ENCODE results near the gene KRT7.

KRT7 gene

DNA sequence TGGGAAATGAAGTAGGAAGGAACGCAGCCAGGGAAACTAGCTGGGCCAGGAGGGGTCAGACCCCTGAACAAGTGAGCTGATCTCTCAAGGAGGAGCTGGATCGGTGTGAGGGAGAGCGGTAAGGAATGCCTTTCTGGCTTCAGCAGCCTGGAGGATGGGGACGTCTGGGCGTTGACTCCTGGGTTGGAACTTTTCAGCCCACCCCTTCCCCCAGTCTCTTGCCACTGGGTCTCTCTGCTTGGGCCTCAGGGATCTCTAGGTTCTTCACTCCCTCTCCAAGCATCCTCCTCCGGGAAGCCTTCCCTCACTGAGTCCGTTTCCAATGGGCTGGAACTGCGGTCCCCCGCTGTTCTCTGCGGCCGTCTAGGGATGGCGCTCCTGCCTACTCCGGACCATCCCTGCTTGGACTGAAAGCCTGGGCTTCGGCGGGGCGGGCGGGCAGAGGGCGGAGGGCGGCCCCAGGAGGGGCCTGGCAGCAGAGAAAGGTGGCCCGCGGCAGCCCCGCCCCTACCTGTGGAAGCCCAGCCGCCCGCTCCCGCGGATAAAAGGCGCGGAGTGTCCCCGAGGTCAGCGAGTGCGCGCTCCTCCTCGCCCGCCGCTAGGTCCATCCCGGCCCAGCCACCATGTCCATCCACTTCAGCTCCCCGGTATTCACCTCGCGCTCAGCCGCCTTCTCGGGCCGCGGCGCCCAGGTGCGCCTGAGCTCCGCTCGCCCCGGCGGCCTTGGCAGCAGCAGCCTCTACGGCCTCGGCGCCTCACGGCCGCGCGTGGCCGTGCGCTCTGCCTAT, at the start of gene KRT7:
Gene KRT7 (plus strand): TSS at position 570 of the 788 bp plus-strand sequence. CDS start 54 bp downstream, at position 624.
- DNase-seq: no peak

DNA sequence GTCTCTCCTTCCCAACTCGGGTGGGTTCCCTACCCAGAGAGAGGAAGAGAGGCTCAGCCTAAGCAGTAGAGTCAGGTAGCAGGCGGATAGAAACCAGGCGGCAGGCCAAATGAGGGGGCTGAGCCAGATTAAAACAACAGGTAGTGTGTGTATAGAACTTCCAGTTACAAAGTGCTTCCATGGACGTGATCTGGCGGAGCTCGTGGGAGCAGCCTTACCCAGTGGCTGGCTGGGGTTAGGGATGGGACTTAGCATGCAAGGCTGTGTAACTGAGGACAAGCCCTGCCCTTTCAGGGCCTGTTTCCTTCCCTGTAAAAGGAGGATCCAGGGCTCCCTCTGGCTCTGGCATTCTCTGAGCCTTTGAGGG, 49.5 kb upstream of the KRT7 start:
- DNase-seq: no peak

DNA sequence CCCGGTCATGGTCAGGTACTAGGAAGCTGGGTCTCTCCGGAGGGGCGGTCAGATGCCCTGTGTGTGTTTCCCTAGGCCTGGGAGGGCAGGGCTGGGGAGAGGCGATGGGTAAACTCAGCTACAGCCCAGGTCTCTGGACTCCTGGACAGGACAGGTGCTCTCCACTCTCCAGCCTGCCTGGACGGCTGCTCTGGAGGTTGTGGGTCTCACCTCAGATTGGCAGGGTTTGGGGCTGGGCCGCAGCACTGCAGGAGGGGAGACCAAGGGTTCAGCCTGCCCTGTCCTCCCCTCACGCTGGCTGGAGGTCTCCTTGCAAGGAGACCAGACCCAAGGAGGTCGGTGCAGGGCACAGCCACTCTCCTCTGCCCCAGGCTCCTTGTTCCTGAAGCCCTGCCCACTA, 49.1 kb upstream of the KRT7 start:
- DNase-seq: no peak

DNA sequence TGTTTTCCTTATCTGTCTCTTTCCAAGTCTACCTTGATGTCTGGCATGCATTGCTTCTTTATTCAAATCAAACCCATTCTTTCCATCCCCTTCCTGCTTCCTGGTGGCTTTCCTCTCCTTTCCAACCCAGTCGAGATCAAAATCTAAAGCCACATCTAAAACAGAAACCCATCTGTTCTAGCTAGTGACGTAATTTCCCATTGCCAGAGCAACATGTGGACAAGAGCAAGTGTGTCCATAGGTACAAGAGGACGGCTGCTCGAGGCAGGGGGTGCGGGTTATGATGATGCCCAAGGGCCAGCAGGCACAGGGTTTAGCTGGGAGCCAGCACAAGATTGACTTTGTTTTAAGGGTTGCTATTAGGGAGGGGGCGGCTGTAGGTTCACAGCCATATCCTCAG, 48.2 kb upstream of the KRT7 start:
- no peak for DNase-seq

DNA sequence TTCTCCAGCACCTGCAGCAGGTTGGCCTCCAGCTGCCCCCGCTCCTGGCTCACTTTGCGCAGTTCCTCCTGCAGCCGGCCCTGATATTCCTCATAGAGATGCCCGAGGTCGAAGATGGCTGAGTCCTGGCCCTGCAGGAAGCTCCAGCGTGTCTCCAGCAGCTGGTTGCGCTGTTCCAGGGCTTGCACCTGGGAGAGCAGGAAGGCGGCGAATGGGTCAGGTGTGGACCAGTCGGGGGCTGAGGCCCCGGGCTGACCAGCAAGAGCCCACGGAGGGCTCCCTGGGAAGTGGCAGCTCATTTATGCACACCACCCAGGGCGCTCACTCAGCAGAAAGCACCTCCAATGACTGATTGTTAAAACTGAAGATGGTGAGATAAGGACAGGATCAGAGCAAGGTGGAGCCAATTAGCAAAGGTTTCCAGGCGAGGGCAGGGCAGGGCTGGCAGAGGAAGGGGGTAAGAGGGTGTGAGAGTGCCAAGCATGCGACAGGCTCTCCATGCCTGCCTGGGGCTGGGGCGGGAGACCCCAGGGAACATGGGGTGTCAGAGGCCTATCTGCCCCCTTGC, 47.6 kb upstream of the KRT7 start:
- DNase-seq: no peak

DNA sequence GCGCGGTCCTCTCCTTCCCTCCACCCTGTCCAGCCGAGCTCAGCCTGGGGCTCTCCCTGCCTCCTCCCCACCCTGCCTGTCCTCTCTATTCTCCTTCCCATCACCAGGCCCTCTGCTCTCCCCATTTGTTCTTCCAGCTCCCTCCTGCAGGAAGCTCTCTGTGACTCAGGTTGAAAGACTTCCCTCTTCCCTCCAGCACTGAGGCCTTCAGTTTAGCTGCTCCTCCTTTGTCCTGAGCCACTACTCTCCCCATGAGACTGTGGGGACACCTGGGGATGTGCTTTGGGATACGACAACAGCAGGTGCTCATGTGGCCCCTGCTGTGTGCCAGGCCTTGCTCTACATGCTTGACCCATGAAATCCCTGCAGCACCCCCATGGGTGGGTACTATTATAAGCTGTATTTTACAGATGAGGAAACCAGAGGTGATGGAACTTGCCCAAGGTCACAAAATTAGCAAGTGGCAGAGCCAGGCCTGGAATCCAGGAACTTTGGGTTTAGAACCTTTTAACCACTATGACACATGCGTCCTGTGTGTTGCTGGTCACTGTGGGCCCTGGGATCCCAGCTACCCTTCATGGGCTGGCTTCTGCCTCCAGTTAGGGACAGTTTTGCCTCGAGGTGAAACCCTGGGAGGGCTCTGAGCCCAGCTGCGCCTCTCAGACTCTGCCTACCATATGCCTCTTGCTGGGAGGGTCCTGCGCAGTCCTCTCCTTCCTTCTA, 46.8 kb upstream of the KRT7 start:
- no peak for DNase-seq

DNA sequence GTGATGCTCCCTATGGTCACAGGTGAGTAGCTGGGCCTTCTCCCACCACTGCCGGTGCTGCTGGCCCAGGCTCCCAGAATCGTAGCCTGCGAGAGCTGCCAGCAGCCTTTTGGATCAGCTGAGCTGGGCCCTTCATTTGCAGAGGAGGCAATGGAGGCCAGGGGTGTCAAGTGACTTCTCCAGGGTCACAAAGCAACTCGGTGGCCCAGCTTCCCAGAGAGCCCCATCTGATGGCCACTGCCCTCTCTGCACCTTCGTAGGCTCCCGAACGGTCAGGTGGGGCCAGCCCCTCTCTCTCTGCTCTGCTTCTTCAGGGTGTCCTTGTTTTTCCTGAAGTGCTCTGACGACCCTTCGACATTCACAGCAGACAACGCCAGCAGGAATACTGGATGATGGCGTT, 45.8 kb upstream of the KRT7 start:
- DNase-seq: no peak

DNA sequence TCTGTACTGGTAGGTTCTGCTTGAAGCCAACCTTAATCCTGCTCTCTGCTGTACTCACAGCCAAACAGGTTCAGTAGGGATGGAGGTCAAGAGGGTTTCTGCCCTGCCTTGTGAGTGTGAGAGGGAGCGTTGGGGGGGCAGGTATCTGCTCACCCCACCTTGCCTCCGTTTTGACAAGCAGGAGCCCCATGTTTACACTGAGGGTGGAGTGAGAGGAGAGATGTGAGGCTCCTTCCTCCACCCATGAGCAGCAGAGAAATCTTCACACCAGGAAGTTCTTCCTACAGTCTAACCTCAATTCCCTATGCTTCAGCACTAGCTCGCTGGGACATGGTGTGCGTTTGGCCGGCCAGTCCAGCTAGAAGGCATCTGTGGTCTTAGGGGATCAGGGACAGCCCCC, 45.4 kb upstream of the KRT7 start:
- no peak for DNase-seq

DNA sequence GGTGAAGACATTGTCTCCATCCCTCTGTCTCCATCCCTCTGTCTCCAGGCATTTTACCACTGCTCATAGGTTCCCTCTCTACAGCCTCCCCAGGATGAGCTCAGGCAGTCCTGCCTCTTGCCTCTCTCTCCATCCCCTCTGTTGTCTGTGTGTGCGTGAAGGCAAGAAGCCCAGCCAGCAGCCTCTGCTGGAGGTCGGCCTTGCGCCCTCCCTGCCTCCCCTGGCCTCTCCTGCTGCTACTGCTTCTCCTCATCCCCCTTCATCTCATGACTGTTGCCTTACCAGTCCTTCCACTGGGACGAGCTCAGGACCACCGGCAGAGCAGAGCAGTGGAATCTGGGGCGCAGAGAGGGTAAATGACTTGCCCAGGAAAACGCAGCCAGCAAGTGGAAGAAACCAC, 44.4 kb upstream of the KRT7 start:
- no peak for DNase-seq

DNA sequence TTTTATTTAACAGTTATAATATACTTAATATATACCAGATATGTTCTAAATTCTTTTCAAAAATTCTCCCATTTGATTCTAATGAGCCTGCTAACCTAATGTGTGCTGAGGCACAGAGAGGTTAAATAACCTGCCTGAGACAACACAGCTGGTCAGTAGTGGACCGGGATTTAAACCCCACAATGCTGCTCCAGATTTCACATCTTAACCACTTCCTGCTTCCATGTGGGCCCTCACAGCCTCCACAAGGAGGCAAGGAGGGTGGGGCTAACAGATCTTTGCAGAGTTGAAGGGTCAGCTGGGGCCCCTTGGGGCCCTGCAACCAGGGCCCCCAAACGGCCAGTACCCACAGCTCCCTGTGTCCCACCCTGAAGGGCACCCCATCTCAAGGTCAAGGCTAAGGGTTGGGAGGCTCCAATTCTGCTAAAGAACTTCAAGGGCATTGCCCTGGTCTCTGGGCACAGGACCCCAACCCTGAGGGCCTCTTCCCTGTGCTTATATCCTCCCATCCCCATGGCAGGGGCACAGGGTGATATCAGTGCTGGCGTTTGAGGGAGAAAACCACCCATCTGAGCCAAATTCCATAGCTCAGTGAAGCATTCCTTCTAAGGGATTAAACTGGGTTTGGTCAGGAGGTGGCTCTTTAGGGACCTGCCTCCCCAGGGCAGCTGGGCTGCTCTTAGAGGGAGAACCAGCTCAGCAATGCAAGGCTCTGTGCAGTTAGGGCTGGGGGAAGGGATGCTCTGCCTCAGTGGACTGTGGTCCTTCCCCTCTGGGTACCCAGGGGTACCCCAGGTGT, 43.5 kb upstream of the KRT7 start:
- no peak for DNase-seq

DNA sequence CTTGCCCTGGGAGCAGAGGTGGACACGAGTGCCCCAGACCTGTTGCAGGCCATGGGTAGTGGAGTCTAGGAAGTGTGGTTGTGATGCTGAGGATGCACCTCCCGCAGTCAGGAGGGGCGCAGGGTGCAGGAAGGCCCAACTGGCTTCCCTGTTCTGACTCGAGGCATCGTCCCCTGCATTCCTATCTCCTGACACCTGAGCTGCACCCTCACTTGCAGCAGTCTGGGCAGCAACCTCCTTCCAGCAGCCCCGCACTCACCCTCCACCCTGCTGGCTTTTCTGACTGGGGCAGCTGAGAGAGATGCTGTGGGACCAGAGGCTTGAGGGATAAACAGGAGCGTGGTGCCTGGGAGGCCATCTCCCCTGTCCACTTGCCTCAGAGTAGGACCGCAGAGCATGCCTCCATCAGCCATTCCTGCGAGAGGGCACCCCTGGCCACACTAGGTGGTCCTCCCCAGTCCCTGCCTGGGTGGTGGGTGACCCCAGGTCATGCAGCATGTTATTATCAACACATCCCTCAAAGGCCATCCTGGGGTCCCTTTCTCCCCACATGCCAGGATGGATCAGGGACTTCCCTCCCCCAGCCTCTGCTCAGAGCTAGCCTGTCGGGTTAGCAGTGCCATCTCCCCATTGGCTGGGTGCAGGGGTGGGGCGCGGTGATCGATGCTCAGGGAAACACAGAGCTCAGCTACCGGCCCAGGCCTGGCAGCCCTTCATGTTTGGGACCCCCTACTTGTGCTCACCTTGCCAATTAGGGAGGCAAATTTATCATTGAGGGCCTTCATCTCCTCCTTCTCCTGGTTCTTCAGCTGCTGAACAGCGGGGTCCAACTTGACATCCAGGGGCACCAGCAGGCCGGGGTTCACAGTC, 41.9 kb upstream of the KRT7 start:
- no peak for DNase-seq

DNA sequence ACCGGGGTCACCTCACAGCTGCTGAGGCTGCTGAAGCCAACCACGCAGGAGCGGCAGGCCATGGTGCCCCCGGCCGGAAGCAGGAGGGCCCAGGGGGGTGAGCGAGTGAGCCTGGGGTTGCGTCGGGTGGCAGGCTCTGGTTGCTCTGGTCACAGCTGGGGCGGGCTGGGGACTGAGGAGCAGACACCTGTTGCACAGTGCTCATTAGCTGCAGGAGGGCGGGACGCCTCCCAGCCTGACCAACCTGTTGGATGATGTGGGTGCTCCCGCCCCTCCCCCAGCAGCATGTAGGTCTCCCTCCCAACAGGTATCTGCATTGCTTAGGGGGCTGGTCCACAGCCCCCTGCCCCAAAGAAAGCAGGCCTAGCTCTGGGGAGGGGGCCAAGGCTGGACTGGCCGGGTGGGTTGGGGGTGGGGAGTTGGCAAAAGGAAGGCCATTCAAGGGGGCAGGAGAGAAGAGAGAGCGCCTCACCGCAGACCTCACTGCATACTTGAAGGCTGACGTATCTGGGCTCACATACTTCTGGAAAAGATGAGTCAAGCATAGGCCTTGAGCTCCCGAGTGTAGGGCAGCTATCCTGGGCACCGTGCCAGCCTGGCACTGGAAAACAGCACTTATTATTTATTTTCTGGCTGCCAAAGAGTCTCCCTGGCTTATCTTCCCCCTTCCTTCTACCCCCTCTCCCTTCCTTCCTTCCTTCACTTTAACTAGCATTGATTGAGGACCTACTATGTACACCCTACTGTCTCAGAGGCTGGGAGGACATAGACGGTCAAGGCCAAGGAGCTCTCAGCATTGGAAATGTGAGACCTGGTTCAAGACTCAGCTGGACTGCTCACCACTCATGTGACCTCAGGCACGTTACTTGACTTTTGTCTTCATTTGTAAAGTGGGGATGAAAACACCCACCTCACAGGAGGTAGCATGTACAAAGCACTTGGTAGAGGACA, 40.9 kb upstream of the KRT7 start, which contains the start of gene KRT80:
Gene KRT80 (minus strand): TSS at position 174 of the 951 bp plus-strand sequence. CDS start 112 bp downstream, at position 62.
- peak; percentile 76 for DNase-seq

DNA sequence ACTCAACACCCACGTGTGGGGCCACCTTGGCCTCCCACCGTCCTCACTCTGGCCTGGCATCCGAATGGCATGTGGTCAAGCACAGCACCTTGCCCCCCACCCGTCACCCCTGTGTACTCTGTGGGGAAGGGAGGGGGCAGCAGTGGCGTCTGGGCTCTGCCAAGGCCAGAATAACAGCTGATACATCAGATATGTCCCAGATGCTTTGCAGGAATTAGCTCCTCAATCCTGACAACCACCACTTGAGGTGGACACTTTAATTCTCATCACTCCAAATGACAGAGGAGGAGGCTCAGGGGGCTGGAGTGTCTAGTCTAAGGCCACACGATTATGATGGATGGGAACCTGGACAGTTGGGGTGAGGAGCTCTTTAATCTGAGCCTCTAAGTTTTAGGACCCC, 39.5 kb upstream of the KRT7 start:
- no peak for DNase-seq

DNA sequence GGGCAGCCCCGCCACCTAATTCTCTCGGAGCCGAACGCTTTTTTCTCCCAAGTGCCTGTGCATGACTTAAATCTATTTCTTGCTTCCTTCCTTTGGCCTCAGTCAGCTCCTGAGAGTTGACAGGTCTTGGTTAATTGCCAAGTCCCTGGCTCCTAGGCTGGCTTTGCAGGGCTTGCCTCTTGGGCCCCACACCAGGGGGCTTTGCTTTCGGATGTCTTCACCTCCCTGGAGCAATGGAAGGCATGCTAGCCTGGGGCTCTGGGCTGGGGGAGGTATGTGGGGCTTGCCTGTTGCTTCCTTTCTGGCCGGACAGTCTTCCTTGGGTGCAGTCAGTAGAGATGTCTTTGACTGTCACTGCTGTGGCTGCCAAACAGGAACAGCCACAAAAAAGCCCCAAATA, 39.1 kb upstream of the KRT7 start:
- DNase-seq: no peak

DNA sequence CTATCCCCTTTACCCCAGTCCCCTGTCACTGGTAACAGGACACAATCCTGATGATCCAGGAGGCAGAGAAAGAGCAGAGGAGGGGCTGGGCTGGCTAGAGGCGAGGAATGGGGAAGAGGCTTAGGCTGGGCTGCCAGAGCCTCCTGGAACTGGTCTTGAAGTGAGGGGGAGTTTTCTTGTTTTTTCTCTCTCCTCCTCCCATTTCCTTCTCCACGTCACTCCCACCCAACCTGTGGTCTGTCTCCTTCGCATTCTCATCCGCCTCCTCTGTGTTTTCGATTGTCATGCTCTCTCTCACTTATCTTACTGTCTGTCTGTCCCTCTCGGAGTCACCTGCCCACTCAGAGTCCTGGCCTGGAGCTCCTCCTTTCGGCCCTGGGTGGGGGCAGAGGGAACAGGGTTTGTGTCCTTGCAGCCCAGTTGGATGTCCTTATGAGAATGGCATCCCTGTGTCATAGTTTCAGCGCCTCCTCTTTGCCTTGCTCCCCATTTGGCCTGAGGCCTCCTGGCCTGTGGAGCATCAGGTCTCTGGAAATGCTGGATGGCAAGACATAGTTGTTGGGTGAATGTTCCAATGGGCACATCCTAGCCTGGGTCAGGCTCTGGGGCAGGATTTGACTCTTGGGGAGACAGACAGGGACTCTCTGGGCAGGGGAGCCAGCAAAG, 37.8 kb upstream of the KRT7 start:
- DNase-seq: no peak

DNA sequence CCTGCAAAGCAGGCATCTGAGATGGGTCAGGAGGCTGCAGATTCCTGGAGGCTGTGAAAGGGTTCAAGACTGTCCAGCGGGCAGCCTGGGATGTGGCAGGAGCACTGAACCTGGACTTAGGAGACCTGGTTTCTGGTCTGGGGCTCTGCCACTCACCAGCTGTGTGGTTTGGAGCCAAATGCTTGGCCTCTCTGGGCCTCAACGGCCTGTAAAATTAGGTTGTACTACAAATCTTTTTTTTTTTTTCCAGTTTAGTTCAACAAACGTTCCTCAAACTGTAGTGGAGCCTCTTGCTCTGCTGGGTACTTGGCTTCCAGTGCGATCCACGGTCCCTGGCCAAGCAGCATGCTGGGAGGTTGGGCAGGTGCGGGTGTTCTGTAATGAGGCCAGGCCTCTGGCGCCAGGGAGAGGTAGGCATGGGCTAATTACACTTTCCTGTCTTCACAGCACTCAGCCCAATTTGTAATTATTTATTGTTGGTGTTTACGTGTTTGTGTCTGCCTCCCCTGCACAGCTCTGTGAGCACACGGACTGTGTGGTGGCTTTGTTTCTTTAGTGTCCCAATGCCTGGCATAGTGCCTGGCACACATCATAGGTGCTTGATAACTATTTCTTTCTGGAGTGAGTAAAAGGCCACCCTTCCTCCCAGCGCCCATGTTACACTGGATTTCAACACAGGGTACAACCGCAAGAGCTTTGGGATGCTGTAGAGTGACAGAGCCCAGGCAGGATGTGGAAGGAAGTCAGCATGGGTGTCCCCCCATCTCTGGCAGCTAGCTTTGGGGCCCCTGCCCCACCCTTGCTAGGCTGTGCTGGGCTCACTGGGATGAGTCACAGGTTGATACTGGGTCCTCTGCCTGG, 35.4 kb upstream of the KRT7 start:
- no peak for DNase-seq

DNA sequence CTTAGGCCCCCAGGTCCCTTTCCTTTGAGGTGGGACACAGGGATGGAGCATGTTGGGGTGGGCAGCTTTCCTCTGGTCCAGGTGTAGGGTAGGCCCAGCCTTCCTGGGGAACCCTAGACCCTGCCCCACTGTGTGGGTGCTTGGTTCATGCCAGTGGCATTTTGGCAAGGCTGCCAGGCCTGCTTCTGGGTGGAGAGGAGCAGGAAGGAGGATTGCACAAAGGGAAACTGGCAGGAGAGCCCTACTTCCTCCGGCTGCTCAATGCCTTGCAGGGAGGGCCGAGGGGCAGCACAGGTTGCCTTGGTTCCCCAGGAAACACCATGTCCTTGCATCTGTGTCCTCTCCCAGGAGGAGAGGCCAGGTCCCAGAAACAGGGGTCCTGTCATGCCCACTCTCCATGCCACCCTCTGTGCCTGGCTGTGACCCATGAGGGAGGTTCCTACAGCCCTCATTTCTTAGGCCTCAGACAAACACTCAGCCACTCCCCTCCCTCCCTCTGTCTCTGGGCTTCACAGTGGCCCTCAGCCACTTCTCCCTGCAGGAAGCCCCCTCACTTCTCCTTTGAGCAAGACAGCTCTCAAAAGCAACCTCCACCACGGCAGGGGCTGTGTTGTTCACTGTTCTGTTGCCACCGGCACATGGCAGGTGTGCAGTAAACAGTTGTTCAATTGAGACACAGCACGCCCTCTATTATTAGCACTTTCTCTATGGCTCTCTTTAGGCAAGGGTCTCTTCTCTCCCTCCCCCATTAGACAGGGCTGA, 34.4 kb upstream of the KRT7 start:
- DNase-seq: no peak

DNA sequence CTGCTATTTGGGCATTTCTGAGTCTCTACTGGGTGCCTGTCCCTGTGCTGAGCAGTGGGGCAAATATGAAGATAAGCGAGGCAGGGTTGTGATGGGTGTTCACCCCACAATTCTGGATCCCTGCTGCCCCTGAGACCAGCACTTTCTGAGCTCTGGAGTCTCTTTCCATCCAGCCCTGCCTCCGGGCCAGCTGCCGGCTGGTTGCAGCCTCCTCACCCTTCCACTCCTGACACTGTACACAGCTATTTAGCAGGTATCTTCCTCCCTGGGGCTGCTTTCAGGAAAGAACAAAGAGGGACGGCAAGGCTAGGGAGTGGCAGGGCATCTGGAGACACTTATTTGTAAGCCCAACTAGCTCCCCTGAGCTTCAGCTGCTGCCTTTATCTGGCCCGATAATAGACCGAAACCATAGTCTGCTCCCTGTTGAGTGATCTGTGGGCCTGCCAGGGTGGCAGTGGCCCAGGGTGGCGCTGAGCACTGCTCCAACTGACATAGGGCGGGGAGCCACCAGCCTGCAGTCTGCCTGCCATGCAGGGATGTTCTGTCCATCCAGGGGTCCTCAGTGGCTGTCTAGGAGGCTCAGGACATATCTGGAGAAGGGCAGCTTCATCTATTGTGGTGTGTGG, 33.6 kb upstream of the KRT7 start:
- no peak for DNase-seq

Data from NCI-H1694 treated with DMSO at 0.1 percent for 48 hours (cell line).